Stimulated activated CD8-positive, alpha-beta memory T cell treated with anti-CD3 and anti-CD28 coated beads, Interleukin-15, amount 100 ng/mL, for 4 hours (primary cell): ENCODE results near the gene FNDC5.

Experiments used
- DNase-seq, 2 donors: peaks; one replicate each; pipeline ENCODE4 v3.0.0-alpha.2; 2020; ENCODE audit warnings: low read depth in 2 of 2

Gene FNDC5

GRCh38 chr1:32864375-32865019 is 6.2 kb downstream of the FNDC5 start:
- no peak for DNase-seq

- no peak for DNase-seq
Observed at GRCh38 chr1:32863881-32864245, 6.8 kb downstream of the FNDC5 start.

GRCh38 chr1:32863218-32863880 is 7.4 kb downstream of the FNDC5 start:
- DNase-seq: no peak

GRCh38 chr1:32861904-32862695 is 8.6 kb downstream of the FNDC5 start:
- no peak for DNase-seq

- no peak for DNase-seq
Observed at GRCh38 chr1:32860566-32860965, 10.1 kb downstream of the FNDC5 start.

GRCh38 chr1:32859915-32860314 is 10.8 kb downstream of the FNDC5 start:
- no peak for DNase-seq

- DNase-seq: no peak
Observed at GRCh38 chr1:32858791-32859190, 11.9 kb downstream of the FNDC5 start.

GRCh38 chr1:32858136-32858535 is 12.6 kb downstream of the FNDC5 start:
- no peak for DNase-seq

- DNase-seq: no peak
Observed at GRCh38 chr1:32855861-32856617, 14.7 kb downstream of the FNDC5 start.

GRCh38 chr1:32848354-32849063 is 22.2 kb downstream of the FNDC5 start:
- no peak for DNase-seq

GRCh38 chr1:32831878-32832277 is 38.8 kb downstream of the FNDC5 start:
- DNase-seq: no peak

- no peak for DNase-seq
Observed at GRCh38 chr1:32830092-32830852, 40.4 kb downstream of the FNDC5 start.

- DNase-seq: no peak
Observed at GRCh38 chr1:32828341-32828740, 42.4 kb downstream of the FNDC5 start.

GRCh38 chr1:32825181-32825580 is 45.5 kb downstream of the FNDC5 start:
- no peak for DNase-seq

- no peak for DNase-seq
Observed at GRCh38 chr1:32818804-32819541, 51.7 kb downstream of the FNDC5 start.

- DNase-seq: no peak
Observed at GRCh38 chr1:32817815-32818786, 52.6 kb downstream of the FNDC5 start.

- peak; percentile 99 to 100 for DNase-seq
Observed at GRCh38 chr1:32817159-32817814, 53.4 kb downstream of the FNDC5 start, which contains the start of the genes S100PBP and YARS1. Gene S100PBP (plus strand): TSS chr1:32817653. CDS start chr1:32826100, 8,447 bp downstream. Gene YARS1 (minus strand): TSS chr1:32817358. CDS start chr1:32817244, 114 bp downstream.

GRCh38 chr1:32816676-32817158 is 54.0 kb downstream of the FNDC5 start:
- DNase-seq: no peak
